Gastroesophageal sphincter (tissue), 4 donors: ENCODE results near the gene IDH3A. TPM values are rescaled to one million over a fixed set of nuclear protein-coding genes. Genes with fewer than 3 reads are reported as not detected.

ENCODE experiments used
- ATAC-seq: fragments of 150-250 bp; one replicate; pipeline ENCODE4 v1.9.1; 2016; ENCODE audit warnings: mild to moderate bottlenecking, moderate library complexity
- H3K27ac ChIP-seq, 4 donors: fragments of 200-600 bp; sonication (generic) in 3 of 4; 1 replicate in 3 of 4; 2 replicates in 1 of 4; pipeline ENCODE4 v1.5.1; 2016 to 2019
- H3K27me3 ChIP-seq: fragments of 200-600 bp; sonication (generic); one replicate; pipeline ENCODE4 v1.5.1; 2019
- H3K36me3 ChIP-seq, 2 donors: fragments of 200-600 bp; sonication (generic); one replicate each; pipeline ENCODE4 v1.5.1; 2019; ENCODE audit warnings: control low read depth in 1 of 2
- H3K4me1 ChIP-seq, 3 donors: fragments of 200-600 bp; sonication (generic); 1 replicate in 2 of 3; 2 replicates in 1 of 3; pipeline ENCODE4 v1.5.1; 2016 to 2019; ENCODE audit warnings: control low read depth in 2 of 3
- H3K4me3 ChIP-seq, 2 donors: fragments of 200-600 bp; sonication (generic); one replicate each; pipeline ENCODE4 v1.5.1; 2019; ENCODE audit warnings: mild to moderate bottlenecking in 1 of 2, moderate library complexity in 1 of 2
- H3K9me3 ChIP-seq, 3 donors: fragments of 200-600 bp; sonication (generic); one replicate each; pipeline ENCODE4 v1.5.1; 2017 to 2019; ENCODE audit warnings: control low read depth in 2 of 3
- EP300 ChIP-seq: sonication (generic); formaldehyde crosslinking; IDR thresholded peaks from one replicate; pipeline ENCODE4 v1.6.1; 2017; ENCODE audit warnings: antibody characterized with exemption, mild to moderate bottlenecking
- POLR2A ChIP-seq, 2 donors: fragments of 450-650 bp; IDR thresholded peaks; one replicate each; pipeline ENCODE4 v1.6.1; 2017; ENCODE audit warnings: antibody characterized with exemption in 2 of 2, mild to moderate bottlenecking in 2 of 2, moderate library complexity in 1 of 2
- POLR2AphosphoS5 ChIP-seq: sonication (generic); formaldehyde crosslinking; IDR thresholded peaks from one replicate; pipeline ENCODE4 v1.6.1; 2017; ENCODE audit warnings: antibody characterized with exemption
- WGBS, 2 donors: methylation state at CpG; one replicate each; pipeline ENCODE4 v1.1.5; 2018; ENCODE audit warnings: low coverage in 1 of 2; 5-methylcytosine and 5-hydroxymethylcytosine counted together
- total RNA-seq, 4 donors: library from RNA; depleted of rRNA; stranded (reverse); fragments of >200 nt; gene quantifications; one replicate each; pipeline ENCODE4 v1.1.0, GENCODE V29; 2016
- TF ChIP-seq, protein P1 (sequence below), 4 experiments: fragments of 200-600 bp in 2 of 4; fragments of 450-650 bp in 2 of 4; sonication (generic) in 1 of 4; IDR thresholded peaks; one replicate each; pipeline ENCODE4 v1.5.1; 2017 to 2019; ENCODE audit warnings: antibody characterized with exemption in 4 of 4, mild to moderate bottlenecking in 2 of 4, moderate library complexity in 2 of 4

The IDH3A gene
- total RNA-seq, 4 donors from 2014 or later: 81.1 to 129 (median 97.0) TPM

- H3K27me3 ChIP-seq: no peaks in the 10 kb centered on the region
- H3K27ac ChIP-seq: no peak overlapping the region
- ATAC-seq: no peak
- no peaks in the 10 kb centered on the region for H3K9me3 ChIP-seq
- no peaks in the 10 kb centered on the region for H3K4me1 ChIP-seq
- H3K36me3 ChIP-seq: peaks cover 0 to 100% of the 10 kb centered on the region in 2 donors
- 90% methylated on average over 2 of the region's 2 CpGs for WGBS, 2 donors
- TF ChIP-seq POLR2A (IDR thresholded peaks at IDR 0.05) (no peak), EP300 (no peak), POLR2AphosphoS5 (no peak)
- TF ChIP-seq, protein P1, sequence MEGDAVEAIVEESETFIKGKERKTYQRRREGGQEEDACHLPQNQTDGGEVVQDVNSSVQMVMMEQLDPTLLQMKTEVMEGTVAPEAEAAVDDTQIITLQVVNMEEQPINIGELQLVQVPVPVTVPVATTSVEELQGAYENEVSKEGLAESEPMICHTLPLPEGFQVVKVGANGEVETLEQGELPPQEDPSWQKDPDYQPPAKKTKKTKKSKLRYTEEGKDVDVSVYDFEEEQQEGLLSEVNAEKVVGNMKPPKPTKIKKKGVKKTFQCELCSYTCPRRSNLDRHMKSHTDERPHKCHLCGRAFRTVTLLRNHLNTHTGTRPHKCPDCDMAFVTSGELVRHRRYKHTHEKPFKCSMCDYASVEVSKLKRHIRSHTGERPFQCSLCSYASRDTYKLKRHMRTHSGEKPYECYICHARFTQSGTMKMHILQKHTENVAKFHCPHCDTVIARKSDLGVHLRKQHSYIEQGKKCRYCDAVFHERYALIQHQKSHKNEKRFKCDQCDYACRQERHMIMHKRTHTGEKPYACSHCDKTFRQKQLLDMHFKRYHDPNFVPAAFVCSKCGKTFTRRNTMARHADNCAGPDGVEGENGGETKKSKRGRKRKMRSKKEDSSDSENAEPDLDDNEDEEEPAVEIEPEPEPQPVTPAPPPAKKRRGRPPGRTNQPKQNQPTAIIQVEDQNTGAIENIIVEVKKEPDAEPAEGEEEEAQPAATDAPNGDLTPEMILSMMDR (IDR thresholded peaks at IDR 0.05): no peak
- H3K4me3 ChIP-seq: no peak overlapping the region
Measured at GRCh38 chr15:78164010-78164409, 14.8 kb downstream of the IDH3A start.

GRCh38 chr15:78167227-78167888 is 18.2 kb downstream of the IDH3A start:
- H3K27ac ChIP-seq: no peak overlapping the region
- H3K36me3 ChIP-seq: peaks cover 0 to 100% of the 10 kb centered on the region in 2 donors
- WGBS, 2 donors: 86 to 88% methylated on average over 10 of the region's 10 CpGs
- no peak for TF ChIP-seq POLR2AphosphoS5
- no peak for TF ChIP-seq POLR2A (IDR thresholded peaks at IDR 0.05)
- no peak for TF ChIP-seq EP300
- TF ChIP-seq, protein P1 (IDR thresholded peaks at IDR 0.05): no peak
- no peaks in the 10 kb centered on the region for H3K4me1 ChIP-seq
- no peak overlapping the region for H3K4me3 ChIP-seq
- no peak for ATAC-seq
- H3K27me3 ChIP-seq: no peaks in the 10 kb centered on the region
- H3K9me3 ChIP-seq: no peaks in the 10 kb centered on the region

GRCh38 chr15:78168608-78169007 is 19.4 kb downstream of the IDH3A start:
- H3K27me3 ChIP-seq: no peaks in the 10 kb centered on the region
- H3K4me3 ChIP-seq: no peak overlapping the region
- TF ChIP-seq POLR2AphosphoS5: no peak
- TF ChIP-seq, protein P1 (IDR thresholded peaks at IDR 0.05): no peak
- no peak for TF ChIP-seq EP300
- TF ChIP-seq POLR2A (IDR thresholded peaks at IDR 0.05): no peak
- no peak overlapping the region for H3K27ac ChIP-seq
- H3K4me1 ChIP-seq: no peaks in the 10 kb centered on the region
- H3K36me3 ChIP-seq: peaks cover 0 to 97% of the 10 kb centered on the region in 2 donors
- no peak for ATAC-seq
- 78 to 82% methylated on average over 5 of the region's 5 CpGs for WGBS, 2 donors
- H3K9me3 ChIP-seq: no peaks in the 10 kb centered on the region

DNA sequence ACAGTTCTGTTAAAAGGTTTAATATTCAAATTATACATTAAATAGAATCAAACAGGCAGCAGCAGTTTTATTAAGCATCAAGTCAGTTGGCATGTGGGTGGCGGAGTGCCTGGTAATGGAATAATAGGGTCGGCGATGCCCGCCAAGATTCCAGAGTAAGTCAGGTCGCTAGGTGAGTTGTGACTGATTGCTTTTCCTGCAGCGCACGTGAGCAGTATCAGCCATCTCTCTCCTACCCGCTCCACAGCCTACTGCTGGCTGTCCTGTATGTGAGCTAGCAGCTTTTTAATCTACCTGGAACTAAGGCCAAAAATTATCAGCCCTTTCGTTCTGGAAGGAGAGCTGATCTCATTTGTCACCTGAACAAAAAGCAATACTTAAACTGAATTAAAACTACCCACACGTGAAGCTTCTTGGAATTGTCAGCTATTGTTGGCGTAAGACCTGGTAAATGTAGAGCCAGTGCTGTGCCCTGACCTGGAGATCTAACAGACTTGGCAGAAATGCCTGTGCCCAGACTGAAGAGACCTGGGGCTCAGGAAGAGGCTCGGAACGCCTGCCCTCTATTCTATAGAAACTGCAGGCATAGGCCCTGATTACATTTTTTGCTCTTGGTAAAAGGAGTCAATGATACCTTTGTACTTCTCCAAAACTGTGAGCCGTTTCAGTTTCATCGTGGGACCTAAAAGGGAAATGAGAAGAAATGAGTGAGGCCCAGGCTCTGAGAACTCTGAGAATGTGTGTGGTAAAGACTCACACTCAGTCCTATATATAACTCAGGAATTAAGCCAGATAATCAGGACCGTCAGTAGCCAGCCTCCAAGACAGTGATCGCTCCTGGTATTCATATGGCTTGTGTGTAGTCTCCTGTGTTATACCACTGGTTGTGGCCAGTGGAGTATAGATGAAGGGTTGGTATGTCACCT is 21.9 kb downstream of the IDH3A start:
- H3K36me3 ChIP-seq: peaks cover 0 to 85% of the 10 kb centered on the region in 2 donors

More for the DNA sequence above, 21.9 kb downstream of the IDH3A start:
- WGBS, 2 donors: 78% methylated on average over 14 of the region's 17 CpGs; no CpG with 5 or more reads in 1 of the 2 donors
- H3K27ac ChIP-seq: no peak overlapping the region
- no peaks in the 10 kb centered on the region for H3K4me1 ChIP-seq
- TF ChIP-seq POLR2A (IDR thresholded peaks at IDR 0.05) (no peak), POLR2AphosphoS5 (no peak), EP300 (no peak)
- TF ChIP-seq, protein P1 (IDR thresholded peaks at IDR 0.05): no peak
- no peak for ATAC-seq
- H3K4me3 ChIP-seq: no peak overlapping the region
- no peaks in the 10 kb centered on the region for H3K27me3 ChIP-seq
- H3K9me3 ChIP-seq: no peaks in the 10 kb centered on the region
